Adrenal gland (tissue), 12 donors: ENCODE results near the gene CEP112. TPM values are rescaled to one million over a fixed set of nuclear protein-coding genes. Genes with fewer than 3 reads are reported as not detected.

Source experiments
- DNase-seq, 7 donors: peaks; one replicate each; pipeline ENCODE4 v3.0.0-alpha.2; 2019 to 2020
- H3K27ac ChIP-seq, 5 donors: fragments of 200-600 bp; sonication (generic) in 4 of 5; 1 replicate in 3 of 5; 2 replicates in 2 of 5; pipeline versions ENCODE4 v1.5.1 to v1.8.0; 2016 to 2020; ENCODE audit warnings: mild to moderate bottlenecking in 1 of 5
- H3K27me3 ChIP-seq: fragments of 200-600 bp; 2 replicates; pipeline ENCODE4 v1.8.0; 2021
- H3K36me3 ChIP-seq, 2 donors: fragments of 200-600 bp; replicated peaks in 1 of 2; 1 replicate in 1 of 2; 2 replicates in 1 of 2; pipeline versions ENCODE4 v1.5.1 to v1.8.0; 2018 to 2022
- H3K4me1 ChIP-seq, 2 donors: fragments of 200-600 bp; replicated peaks in 1 of 2; 1 replicate in 1 of 2; 2 replicates in 1 of 2; pipeline versions ENCODE4 v1.5.1 to v1.8.0; 2018 to 2021
- H3K4me3 ChIP-seq, 4 donors: fragments of 200-600 bp; sonication (generic) in 3 of 4; one replicate each; pipeline ENCODE4 v1.5.1; 2016 to 2018
- H3K9me3 ChIP-seq, 3 donors: fragments of 200-600 bp; sonication (generic) in 1 of 3; replicated peaks in 1 of 3; 1 replicate in 2 of 3; 2 replicates in 1 of 3; pipeline versions ENCODE4 v1.5.1 to v1.8.0; 2016 to 2021
- CTCF ChIP-seq, 6 experiments: fragments of 450-650 bp in 4 of 6; fragments of 200-600 bp in 2 of 6; sonication (generic) in 1 of 6; IDR thresholded peaks; 1 replicate in 5 of 6; 2 replicates in 1 of 6; pipeline versions ENCODE4 v1.5.1 to v1.8.0; 2016 to 2021; ENCODE audit warnings: antibody characterized with exemption in 6 of 6, mild to moderate bottlenecking in 2 of 6, moderate library complexity in 1 of 6
- POLR2A ChIP-seq, 2 donors: fragments of 450-650 bp; IDR thresholded peaks; one replicate each; pipeline ENCODE4 v1.6.1; 2017; ENCODE audit warnings: antibody characterized with exemption in 2 of 2, mild to moderate bottlenecking in 2 of 2, moderate library complexity in 1 of 2
- WGBS, 4 donors: extraction: QIAGEN DNeasy Blood & Tissue Kit in 2 of 4; methylation state at CpG; one replicate each; pipeline versions ENCODE4 v1.1.5 to v1.1.7; 2013 to 2017; 5-methylcytosine and 5-hydroxymethylcytosine counted together
- intact Hi-C, 2 donors: fragments of 100-400 bp; cut with DNase I; formaldehyde crosslinking; loops; one replicate each; pipeline versions ENCODE4 v1.14.1 to v1.15.0; 2022 to 2023
- polyA plus RNA-seq, 3 donors: library from polyadenylated mRNA; stranded (reverse); fragments of 200-250 nt in 2 of 3; fragments of 350-450 nt in 1 of 3; fragmentation: Illumina TruSeq in 1 of 3; extraction: RNeasy Lipid Tissue Mini Kit (QIAGEN cat#74804) in 1 of 3; gene quantifications; one replicate each; pipeline ENCODE4 v1.2.3, GENCODE V29; 2013 to 2014
- total RNA-seq, 9 donors: library from RNA; depleted of rRNA in 4 of 9; stranded (reverse); fragments of >200 nt in 4 of 9; fragments of 120-200 nt in 1 of 9; fragmentation: NEBNext Ultra II Directional in 1 of 9; extraction: Animal tissue kit (Norgen Biotek cat#: 25700) in 1 of 9; gene quantifications; one replicate each; pipeline versions ENCODE4 v1.1.0 to v1.2.4, GENCODE V29; 2013 to 2023
- donor health status: healthy with polysubstance abuse.
- donor health status: Bipolar disorder and iron deficiency.
- donor health status: DM: yes; HTN: yes; CAD: no.
- donor health status: DM: no; HTN: no; CAD: no.
- donor health status: DM: no; HTN: no; CAD: no.
- donor health status: DM: yes; HTN: yes; CAD: no.

CEP112 gene
- total and polyA plus RNA-seq, 12 donors, result 4.2 to 24.1 (median 9.6) TPM

DNA sequence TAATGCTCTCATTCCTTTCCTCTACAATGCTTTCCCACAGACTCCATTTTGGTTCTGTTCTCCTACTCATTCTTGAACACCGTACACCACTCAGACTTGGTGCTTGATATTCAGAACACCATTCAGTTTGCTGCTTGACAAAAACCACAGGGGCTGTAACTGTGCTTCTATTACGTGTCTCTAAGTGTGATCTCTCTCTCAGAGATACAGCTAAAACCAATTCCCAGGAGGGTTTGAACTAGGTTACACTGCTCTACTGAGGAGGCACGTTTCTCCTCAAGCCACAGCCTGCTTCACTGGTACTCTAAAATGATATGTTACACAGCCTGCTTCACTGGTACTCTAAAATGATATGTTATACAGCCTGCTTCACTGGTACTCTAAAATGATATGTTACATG lies 175.7 kb downstream of the CEP112 start:
- H3K4me3 ChIP-seq, result no peak overlapping the region
- 64 to 67% (median 66%) methylated on average over 3 of the region's 3 CpGs for WGBS, 4 donors
- DNase-seq, result no peak
- H3K4me1 ChIP-seq, result no peaks in the 10 kb centered on the region
- H3K36me3 ChIP-seq, result no peaks in the 10 kb centered on the region
- H3K27ac ChIP-seq, result no peak overlapping the region
- TF ChIP-seq POLR2A (IDR thresholded peaks at IDR 0.05) (no peak), CTCF (IDR thresholded peaks at IDR 0.05) (no peak)
- H3K27me3 ChIP-seq, result no peaks in the 10 kb centered on the region
- H3K9me3 ChIP-seq, result no peaks in the 10 kb centered on the region
- intact Hi-C loops, result no loop called here

- TF ChIP-seq CTCF (IDR thresholded peaks at IDR 0.05) (no peak), POLR2A (IDR thresholded peaks at IDR 0.05) (no peak)
- Histone ChIP-seq H3K4me3 (no peak overlapping the region), H3K36me3 (no peaks in the 10 kb centered on the region), H3K27me3 (no peaks in the 10 kb centered on the region), H3K4me1 (no peaks in the 10 kb centered on the region), H3K9me3 (no peaks in the 10 kb centered on the region), H3K27ac (no peak overlapping the region)
- 0 to 100% (median 41%) methylated on average over 1 of the region's 1 CpG for WGBS, 4 donors
- intact Hi-C loops, result no loop called here
- no peak for DNase-seq
Observed at GRCh38 chr17:66008680-66009079, 183.3 kb downstream of the CEP112 start.

- DNase-seq, result no peak
- Histone ChIP-seq H3K4me3 (no peak overlapping the region), H3K27me3 (no peaks in the 10 kb centered on the region), H3K4me1 (no peaks in the 10 kb centered on the region), H3K9me3 (no peaks in the 10 kb centered on the region), H3K36me3 (no peaks in the 10 kb centered on the region), H3K27ac (no peak overlapping the region)
- intact Hi-C loops, result no loop called here
- no peak for TF ChIP-seq CTCF (IDR thresholded peaks at IDR 0.05)
- no peak for TF ChIP-seq POLR2A (IDR thresholded peaks at IDR 0.05)
- WGBS, 4 donors, result 82 to 85% (median 83%) methylated on average over 4 of the region's 4 CpGs
Observed at GRCh38 chr17:66006654-66007053, 185.3 kb downstream of the CEP112 start.

DNA sequence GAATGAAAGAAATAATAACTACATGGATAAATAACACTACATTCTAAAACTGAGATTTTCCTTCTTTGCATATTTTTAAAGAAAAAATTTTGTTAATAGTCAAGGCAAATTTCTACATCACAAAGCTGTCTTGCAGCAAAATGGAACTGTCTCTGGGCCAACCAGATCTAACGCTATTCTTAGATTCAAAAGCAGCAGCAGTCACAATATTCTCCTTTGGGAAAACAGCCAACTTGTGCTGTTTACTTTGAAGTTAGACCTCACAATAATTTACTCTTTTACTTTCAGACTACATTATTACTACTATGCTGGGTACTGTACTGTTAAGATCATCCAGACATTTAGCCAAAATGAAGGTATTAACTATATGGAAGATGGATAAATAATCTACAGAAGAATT lies 189.1 kb downstream of the CEP112 start:
- Histone ChIP-seq H3K27ac (no peak overlapping the region), H3K4me1 (no peaks in the 10 kb centered on the region), H3K4me3 (no peak overlapping the region), H3K36me3 (no peaks in the 10 kb centered on the region), H3K27me3 (no peaks in the 10 kb centered on the region), H3K9me3 (no peaks in the 10 kb centered on the region)
- no peak for DNase-seq
- 25 to 51% (median 37%) methylated on average over 1 of the region's 1 CpG for WGBS, 4 donors
- no peak for TF ChIP-seq POLR2A (IDR thresholded peaks at IDR 0.05)
- TF ChIP-seq CTCF (IDR thresholded peaks at IDR 0.05), result no peak
- intact Hi-C loops, result no loop called here
